ENCODE measurements around the gene FEM1B.

- no peak for TF ChIP-seq CTCF (conservative IDR thresholded peaks at IDR 0.05 in 1 of 2, IDR thresholded peaks at IDR 0.05 in 1 of 2; ENCODE audit: low read depth in 1 of 2, low read length in 2 of 2)
- TF ChIP-seq EZH2 (IDR thresholded peaks at IDR 0.05; ENCODE audit: low read length, missing control alignments): no peak
Observed at GRCh38 chr15:68276668-68277067, 877 bp upstream of the FEM1B start.

Data from fibroblast of lung (primary cell).